ENCODE results near the gene PYM1. TPM values are rescaled to one million over a fixed set of nuclear protein-coding genes. Genes with fewer than 3 reads are reported as not detected.

PYM1 gene
- total and polyA plus RNA-seq, 2 of the 13 experiments (the other 11 are each of a cell fraction or from before 2014, with no cell fraction given), result 44.0 to 51.8 TPM

- TF ChIP-seq SP140L (CRISPR knock-in tag; IDR thresholded peaks at IDR 0.05; ENCODE audit: borderline replicate concordance), result no peak
- TF ChIP-seq FOSL1 (CRISPR knock-in tag; IDR thresholded peaks at IDR 0.05; ENCODE audit: borderline replicate concordance), result no peak
- TF ChIP-seq SPEN (CRISPR knock-in tag; IDR thresholded peaks at IDR 0.05; ENCODE audit: low read depth), result peak; percentile 22; the same call in 1 of the 2 replicates
- TF ChIP-seq ZNF138 (CRISPR knock-in tag; IDR thresholded peaks at IDR 0.05; ENCODE audit: low read depth), result no peak
- TF ChIP-seq ZMAT3 (CRISPR knock-in tag; conservative IDR thresholded peaks at IDR 0.05), result peak; percentile 52; the same call in 1 of the 2 replicates
- peak; percentile 77 for TF ChIP-seq SAP130 (CRISPR knock-in tag; IDR thresholded peaks at IDR 0.05; ENCODE audit: low read depth)
- TF ChIP-seq DNMT1 (CRISPR knock-in tag; IDR thresholded peaks at IDR 0.05), result no peak
- TF ChIP-seq ELF3 (CRISPR knock-in tag; IDR thresholded peaks at IDR 0.05), result peak; percentile 44; the same call in 1 of the 2 replicates
- no peak for TF ChIP-seq ZNF296 (CRISPR knock-in tag; conservative IDR thresholded peaks at IDR 0.05)
- TF ChIP-seq ZNF768 (CRISPR knock-in tag; IDR thresholded peaks at IDR 0.05), result no peak
- TF ChIP-seq PRMT3 (CRISPR knock-in tag; IDR thresholded peaks at IDR 0.05; ENCODE audit: borderline replicate concordance, low read depth), result no peak
- TF ChIP-seq, protein P1, sequence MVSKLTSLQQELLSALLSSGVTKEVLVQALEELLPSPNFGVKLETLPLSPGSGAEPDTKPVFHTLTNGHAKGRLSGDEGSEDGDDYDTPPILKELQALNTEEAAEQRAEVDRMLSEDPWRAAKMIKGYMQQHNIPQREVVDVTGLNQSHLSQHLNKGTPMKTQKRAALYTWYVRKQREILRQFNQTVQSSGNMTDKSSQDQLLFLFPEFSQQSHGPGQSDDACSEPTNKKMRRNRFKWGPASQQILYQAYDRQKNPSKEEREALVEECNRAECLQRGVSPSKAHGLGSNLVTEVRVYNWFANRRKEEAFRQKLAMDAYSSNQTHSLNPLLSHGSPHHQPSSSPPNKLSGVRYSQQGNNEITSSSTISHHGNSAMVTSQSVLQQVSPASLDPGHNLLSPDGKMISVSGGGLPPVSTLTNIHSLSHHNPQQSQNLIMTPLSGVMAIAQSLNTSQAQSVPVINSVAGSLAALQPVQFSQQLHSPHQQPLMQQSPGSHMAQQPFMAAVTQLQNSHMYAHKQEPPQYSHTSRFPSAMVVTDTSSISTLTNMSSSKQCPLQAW (CRISPR knock-in tag; IDR thresholded peaks at IDR 0.05), result no peak; the same call in 1 of the 2 replicates
- TF ChIP-seq, protein P2, sequence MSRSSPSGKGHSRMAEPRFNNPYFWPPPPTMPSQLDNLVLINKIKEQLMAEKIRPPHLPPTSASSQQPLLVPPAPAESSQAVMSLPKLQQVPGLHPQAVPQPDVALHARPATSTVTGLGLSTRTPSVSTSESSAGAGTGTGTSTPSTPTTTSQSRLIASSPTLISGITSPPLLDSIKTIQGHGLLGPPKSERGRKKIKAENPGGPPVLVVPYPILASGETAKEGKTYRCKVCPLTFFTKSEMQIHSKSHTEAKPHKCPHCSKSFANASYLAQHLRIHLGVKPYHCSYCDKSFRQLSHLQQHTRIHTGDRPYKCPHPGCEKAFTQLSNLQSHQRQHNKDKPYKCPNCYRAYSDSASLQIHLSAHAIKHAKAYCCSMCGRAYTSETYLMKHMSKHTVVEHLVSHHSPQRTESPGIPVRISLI (CRISPR knock-in tag; IDR thresholded peaks at IDR 0.05; ENCODE audit: borderline replicate concordance), result no peak
- TF ChIP-seq, protein P3, sequence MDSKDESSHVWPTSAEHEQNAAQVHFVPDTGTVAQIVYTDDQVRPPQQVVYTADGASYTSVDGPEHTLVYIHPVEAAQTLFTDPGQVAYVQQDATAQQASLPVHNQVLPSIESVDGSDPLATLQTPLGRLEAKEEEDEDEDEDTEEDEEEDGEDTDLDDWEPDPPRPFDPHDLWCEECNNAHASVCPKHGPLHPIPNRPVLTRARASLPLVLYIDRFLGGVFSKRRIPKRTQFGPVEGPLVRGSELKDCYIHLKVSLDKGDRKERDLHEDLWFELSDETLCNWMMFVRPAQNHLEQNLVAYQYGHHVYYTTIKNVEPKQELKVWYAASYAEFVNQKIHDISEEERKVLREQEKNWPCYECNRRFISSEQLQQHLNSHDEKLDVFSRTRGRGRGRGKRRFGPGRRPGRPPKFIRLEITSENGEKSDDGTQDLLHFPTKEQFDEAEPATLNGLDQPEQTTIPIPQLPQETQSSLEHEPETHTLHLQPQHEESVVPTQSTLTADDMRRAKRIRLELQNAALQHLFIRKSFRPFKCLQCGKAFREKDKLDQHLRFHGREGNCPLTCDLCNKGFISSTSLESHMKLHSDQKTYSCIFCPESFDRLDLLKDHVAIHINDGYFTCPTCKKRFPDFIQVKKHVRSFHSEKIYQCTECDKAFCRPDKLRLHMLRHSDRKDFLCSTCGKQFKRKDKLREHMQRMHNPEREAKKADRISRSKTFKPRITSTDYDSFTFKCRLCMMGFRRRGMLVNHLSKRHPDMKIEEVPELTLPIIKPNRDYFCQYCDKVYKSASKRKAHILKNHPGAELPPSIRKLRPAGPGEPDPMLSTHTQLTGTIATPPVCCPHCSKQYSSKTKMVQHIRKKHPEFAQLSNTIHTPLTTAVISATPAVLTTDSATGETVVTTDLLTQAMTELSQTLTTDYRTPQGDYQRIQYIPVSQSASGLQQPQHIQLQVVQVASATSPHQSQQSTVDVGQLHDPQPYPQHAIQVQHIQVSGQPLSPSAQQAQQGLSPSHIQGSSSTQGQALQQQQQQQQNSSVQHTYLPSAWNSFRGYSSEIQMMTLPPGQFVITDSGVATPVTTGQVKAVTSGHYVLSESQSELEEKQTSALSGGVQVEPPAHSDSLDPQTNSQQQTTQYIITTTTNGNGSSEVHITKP (CRISPR knock-in tag; IDR thresholded peaks at IDR 0.05; ENCODE audit: low read depth), result no peak
- TF ChIP-seq, protein P4, sequence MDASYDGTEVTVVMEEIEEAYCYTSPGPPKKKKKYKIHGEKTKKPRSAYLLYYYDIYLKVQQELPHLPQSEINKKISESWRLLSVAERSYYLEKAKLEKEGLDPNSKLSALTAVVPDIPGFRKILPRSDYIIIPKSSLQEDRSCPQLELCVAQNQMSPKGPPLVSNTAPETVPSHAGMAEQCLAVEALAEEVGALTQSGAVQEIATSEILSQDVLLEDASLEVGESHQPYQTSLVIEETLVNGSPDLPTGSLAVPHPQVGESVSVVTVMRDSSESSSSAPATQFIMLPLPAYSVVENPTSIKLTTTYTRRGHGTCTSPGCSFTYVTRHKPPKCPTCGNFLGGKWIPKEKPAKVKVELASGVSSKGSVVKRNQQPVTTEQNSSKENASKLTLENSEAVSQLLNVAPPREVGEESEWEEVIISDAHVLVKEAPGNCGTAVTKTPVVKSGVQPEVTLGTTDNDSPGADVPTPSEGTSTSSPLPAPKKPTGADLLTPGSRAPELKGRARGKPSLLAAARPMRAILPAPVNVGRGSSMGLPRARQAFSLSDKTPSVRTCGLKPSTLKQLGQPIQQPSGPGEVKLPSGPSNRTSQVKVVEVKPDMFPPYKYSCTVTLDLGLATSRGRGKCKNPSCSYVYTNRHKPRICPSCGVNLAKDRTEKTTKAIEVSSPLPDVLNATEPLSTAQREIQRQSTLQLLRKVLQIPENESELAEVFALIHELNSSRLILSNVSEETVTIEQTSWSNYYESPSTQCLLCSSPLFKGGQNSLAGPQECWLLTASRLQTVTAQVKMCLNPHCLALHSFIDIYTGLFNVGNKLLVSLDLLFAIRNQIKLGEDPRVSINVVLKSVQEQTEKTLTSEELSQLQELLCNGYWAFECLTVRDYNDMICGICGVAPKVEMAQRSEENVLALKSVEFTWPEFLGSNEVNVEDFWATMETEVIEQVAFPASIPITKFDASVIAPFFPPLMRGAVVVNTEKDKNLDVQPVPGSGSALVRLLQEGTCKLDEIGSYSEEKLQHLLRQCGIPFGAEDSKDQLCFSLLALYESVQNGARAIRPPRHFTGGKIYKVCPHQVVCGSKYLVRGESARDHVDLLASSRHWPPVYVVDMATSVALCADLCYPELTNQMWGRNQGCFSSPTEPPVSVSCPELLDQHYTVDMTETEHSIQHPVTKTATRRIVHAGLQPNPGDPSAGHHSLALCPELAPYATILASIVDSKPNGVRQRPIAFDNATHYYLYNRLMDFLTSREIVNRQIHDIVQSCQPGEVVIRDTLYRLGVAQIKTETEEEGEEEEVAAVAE (CRISPR knock-in tag; IDR thresholded peaks at IDR 0.05; ENCODE audit: borderline replicate concordance), result peak; percentile 76; the same call in 1 of the 2 replicates
- TF ChIP-seq KLF11 (CRISPR knock-in tag; IDR thresholded peaks at IDR 0.05), result 0 out of 2 replicates have a peak, but pooled peaks have one; percentile 29
Measured at GRCh38 chr12:55926738-55927587, 731 bp downstream of the PYM1 start (continued).

Measured in HepG2 (cell line).